Measurements from ENCODE around the gene DPEP2NB.
"Not testable (repeated sequence)": the region's sequence is repeated elsewhere in the genome, so short reads cannot be mapped to it uniquely, and the experiment has no call there.

DPEP2NB gene

DNA sequence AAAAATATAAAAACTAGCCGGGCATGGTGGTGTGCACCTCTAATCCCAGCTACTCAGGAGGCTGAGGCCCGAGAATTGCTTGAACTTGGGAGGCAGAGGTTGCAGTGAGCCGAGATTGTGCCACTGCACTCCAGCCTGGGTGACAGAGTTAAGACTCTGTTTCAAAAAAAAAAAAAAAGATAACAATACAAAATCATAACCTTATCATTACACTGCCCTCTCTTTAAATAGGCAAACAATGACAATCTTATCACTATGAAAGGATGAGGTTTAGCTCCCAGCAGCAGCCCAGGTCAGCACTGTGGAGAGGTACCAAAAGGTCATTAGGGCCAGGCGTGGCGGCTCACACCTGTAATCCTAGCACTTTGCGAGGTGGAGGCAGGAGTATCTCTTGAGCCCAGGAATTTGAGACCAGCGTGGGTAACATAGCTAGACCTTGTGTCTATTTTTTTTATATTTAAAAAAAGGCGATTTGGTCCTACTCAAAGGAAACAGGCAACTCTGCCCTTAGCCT is 3.5 kb upstream of the DPEP2NB start:
- Histone ChIP-seq H3K27ac (ENCODE audit: low read depth, low read length) (no peak overlapping the region), H2AFZ (ENCODE audit: low read length, unreplicated experiment) (no peak overlapping the region), H3K79me2 (ENCODE audit: control insufficient read depth, insufficient read depth, low read length, unreplicated experiment) (peaks cover 32% of the 10 kb centered on the region), H3K4me3 (ENCODE audit: low read depth, low read length) (no peak overlapping the region), H3K36me3 (ENCODE audit: insufficient read depth, low read length) (peaks cover 5% of the 10 kb centered on the region; the same call in 1 of the 2 replicates), H3K27me3 (ENCODE audit: insufficient read depth, low read length) (no peaks in the 10 kb centered on the region), H3K4me1 (ENCODE audit: control insufficient read depth, insufficient read depth, low read length, unreplicated experiment) (peaks cover 15% of the 10 kb centered on the region)

DNA sequence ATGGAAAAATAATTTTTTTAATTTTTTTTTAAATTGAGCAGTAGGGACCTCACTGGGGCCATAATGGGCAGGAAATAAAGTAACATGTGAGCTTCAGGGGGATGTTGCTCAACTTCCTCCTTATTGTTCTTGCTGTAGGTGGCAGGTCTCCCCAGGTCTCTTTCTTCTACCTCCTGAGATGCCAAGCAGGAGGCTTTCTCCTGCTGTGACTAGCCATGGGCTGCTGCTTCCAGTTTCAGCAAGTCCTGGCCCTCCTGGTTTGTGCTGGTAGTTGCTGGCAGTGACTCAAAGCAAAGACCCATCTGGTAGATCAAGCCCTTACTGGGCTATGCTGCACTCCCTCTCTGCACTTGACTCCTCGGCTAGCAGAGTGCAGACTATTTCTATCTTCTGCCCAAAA is 2.3 kb downstream of the DPEP2NB start:
- H3K27ac ChIP-seq (ENCODE audit: low read depth, low read length) = no peak overlapping the region
- H2AFZ ChIP-seq (ENCODE audit: low read length, unreplicated experiment) = no peak overlapping the region
- no peak overlapping the region for H3K4me3 ChIP-seq (ENCODE audit: low read depth, low read length)
- H3K4me1 ChIP-seq (ENCODE audit: control insufficient read depth, insufficient read depth, low read length, unreplicated experiment) = no peaks in the 10 kb centered on the region
- no peaks in the 10 kb centered on the region for H3K36me3 ChIP-seq (ENCODE audit: insufficient read depth, low read length)
- H3K27me3 ChIP-seq (ENCODE audit: insufficient read depth, low read length) = no peaks in the 10 kb centered on the region
- H3K79me2 ChIP-seq (ENCODE audit: control insufficient read depth, insufficient read depth, low read length, unreplicated experiment) = no peaks in the 10 kb centered on the region

DNA sequence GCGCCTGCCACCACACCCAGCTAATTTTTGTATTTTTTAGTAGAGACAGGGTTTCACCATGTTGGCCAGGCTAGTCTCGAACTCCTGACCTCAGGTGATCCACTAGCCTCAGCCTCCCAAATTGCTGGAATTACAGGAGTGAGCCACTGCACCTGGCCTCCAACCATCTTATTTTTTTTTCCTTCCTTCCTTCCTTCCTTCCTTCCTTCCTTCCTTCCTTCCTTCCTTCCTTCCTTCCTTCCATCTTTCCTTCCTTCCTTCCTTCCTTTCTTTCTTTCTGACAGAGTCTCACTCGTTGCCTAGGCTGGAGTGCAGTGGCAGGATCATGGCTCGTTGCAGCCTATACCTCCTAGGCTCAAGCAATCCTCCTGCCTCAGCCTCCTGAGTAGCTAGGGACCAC is 5.8 kb downstream of the DPEP2NB start:
- not testable (repeated sequence) for H3K4me1 ChIP-seq (ENCODE audit: control insufficient read depth, insufficient read depth, low read length, unreplicated experiment); H3K4me3 ChIP-seq (ENCODE audit: low read depth, low read length); H3K36me3 ChIP-seq (ENCODE audit: insufficient read depth, low read length); H2AFZ ChIP-seq (ENCODE audit: low read length, unreplicated experiment); H3K27ac ChIP-seq (ENCODE audit: low read depth, low read length); H3K79me2 ChIP-seq (ENCODE audit: control insufficient read depth, insufficient read depth, low read length, unreplicated experiment); H3K27me3 ChIP-seq (ENCODE audit: insufficient read depth, low read length)

DNA sequence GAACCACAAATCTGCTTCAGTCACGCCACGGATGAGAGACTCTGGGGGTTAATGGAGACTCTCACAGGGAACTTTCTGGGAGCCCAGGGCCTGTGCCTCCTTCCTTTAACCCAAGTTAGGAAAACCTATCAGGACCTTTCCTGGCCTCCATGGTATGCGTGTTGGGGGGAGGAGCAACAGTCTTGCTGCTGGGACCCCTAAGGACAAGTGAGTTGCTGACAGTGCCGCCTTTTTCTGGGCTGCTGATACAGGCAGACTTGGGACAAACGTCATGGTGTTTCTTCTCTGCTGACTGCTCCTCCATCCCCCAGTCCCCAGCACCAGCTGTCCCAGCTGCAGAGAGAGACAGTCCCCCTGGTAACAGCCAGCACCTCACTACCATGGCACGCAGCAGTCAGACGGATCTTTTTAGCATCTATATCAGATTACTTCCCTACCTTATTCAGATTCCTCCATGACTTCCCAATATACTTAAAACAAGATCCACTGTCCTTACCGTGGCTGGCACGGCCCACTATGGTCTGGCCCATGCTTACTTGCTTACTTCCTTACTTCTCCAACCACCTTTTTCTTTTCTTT is 6.5 kb downstream of the DPEP2NB start:
- no peaks in the 10 kb centered on the region for H3K79me2 ChIP-seq (ENCODE audit: control insufficient read depth, insufficient read depth, low read length, unreplicated experiment)
- H3K27ac ChIP-seq (ENCODE audit: low read depth, low read length) = no peak overlapping the region
- no peak overlapping the region for H2AFZ ChIP-seq (ENCODE audit: low read length, unreplicated experiment)
- H3K4me1 ChIP-seq (ENCODE audit: control insufficient read depth, insufficient read depth, low read length, unreplicated experiment) = no peaks in the 10 kb centered on the region
- H3K27me3 ChIP-seq (ENCODE audit: insufficient read depth, low read length) = no peaks in the 10 kb centered on the region
- H3K4me3 ChIP-seq (ENCODE audit: low read depth, low read length) = no peak overlapping the region
- no peaks in the 10 kb centered on the region for H3K36me3 ChIP-seq (ENCODE audit: insufficient read depth, low read length)

DNA sequence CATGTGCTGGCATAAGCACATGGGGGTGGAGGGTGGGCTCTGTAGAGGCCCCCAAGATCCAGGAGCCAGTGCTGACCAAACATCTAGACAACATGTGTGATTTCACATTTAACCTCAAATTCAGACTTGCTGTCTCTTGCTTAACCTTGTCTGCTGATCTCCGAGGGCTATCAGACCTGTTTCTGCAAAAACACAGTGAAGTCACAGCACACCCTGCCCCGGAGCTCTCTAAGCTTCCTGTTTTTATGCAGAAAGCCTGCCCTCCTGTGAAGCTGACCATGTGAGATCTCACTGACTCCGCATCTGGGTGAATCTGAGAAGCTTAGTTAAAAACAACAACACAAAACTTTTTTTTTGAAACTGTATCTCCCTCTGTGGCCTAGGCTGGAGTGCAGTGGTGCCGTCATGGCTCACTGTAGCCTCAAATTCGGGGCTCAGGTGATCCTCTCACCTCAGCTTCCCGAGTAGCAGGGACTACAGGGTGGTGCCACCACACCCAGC is 9.9 kb downstream of the DPEP2NB start:
- H3K79me2 ChIP-seq (ENCODE audit: control insufficient read depth, insufficient read depth, low read length, unreplicated experiment) = no peaks in the 10 kb centered on the region
- H3K4me3 ChIP-seq (ENCODE audit: low read depth, low read length) = no peak overlapping the region
- H3K4me1 ChIP-seq (ENCODE audit: control insufficient read depth, insufficient read depth, low read length, unreplicated experiment) = peaks cover 11% of the 10 kb centered on the region
- H3K27me3 ChIP-seq (ENCODE audit: insufficient read depth, low read length) = no peaks in the 10 kb centered on the region
- H3K27ac ChIP-seq (ENCODE audit: low read depth, low read length) = no peak overlapping the region
- H3K36me3 ChIP-seq (ENCODE audit: insufficient read depth, low read length) = no peaks in the 10 kb centered on the region
- H2AFZ ChIP-seq (ENCODE audit: low read length, unreplicated experiment) = no peak overlapping the region

DNA sequence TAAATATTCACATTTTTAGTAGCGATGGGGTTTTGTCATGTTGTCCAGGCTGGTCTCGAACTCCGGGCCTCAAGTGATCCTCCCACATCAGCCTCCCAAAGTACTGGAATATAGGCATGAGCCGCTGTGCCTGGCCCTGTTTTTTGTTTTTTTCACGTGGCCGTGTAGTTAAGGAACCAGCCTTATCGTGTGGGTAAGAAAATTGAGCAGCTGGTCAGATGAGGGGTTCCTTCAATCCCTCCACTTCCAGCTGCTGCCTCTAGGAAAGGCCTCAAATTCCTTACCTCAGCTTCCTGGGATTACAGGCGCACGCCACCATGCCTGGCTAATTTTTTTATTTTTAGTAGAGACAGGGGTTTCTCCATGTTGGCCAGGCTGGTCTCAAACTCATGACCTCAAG is 10.5 kb downstream of the DPEP2NB start:
- Histone ChIP-seq H3K27ac (ENCODE audit: low read depth, low read length) (no peak overlapping the region), H2AFZ (ENCODE audit: low read length, unreplicated experiment) (no peak overlapping the region)

DNA sequence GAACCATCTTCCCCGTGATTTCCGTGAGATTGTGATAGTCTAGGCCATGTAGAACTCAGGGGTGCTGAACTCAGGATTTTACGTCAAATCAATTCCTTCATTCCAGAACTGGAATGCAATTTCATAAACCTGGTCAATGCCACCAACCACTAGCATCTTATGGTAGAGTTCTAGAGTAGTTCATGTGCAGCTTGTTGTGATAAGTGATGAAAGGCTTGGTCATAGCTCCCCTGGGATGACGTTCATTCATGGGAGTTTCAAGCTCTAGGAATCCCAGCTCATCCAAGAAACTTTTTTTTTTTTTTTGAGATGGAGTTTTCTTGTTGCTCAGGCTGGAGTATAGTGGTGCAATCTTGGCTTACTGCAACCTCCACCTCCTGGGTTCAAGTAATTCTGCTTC is 12.7 kb downstream of the DPEP2NB start:
- Histone ChIP-seq H3K4me1 (ENCODE audit: control insufficient read depth, insufficient read depth, low read length, unreplicated experiment) (peaks cover 17% of the 10 kb centered on the region), H2AFZ (ENCODE audit: low read length, unreplicated experiment) (no peak overlapping the region), H3K27me3 (ENCODE audit: insufficient read depth, low read length) (no peaks in the 10 kb centered on the region), H3K36me3 (ENCODE audit: insufficient read depth, low read length) (no peaks in the 10 kb centered on the region), H3K27ac (ENCODE audit: low read depth, low read length) (no peak overlapping the region; the same call in 1 of the 2 replicates), H3K4me3 (ENCODE audit: low read depth, low read length) (no peak overlapping the region), H3K79me2 (ENCODE audit: control insufficient read depth, insufficient read depth, low read length, unreplicated experiment) (no peaks in the 10 kb centered on the region)

More for the DNA sequence above, 10.5 kb downstream of the DPEP2NB start:
- H3K27me3 ChIP-seq (ENCODE audit: insufficient read depth, low read length) = no peaks in the 10 kb centered on the region
- peaks cover 15% of the 10 kb centered on the region for H3K4me1 ChIP-seq (ENCODE audit: control insufficient read depth, insufficient read depth, low read length, unreplicated experiment)
- H3K79me2 ChIP-seq (ENCODE audit: control insufficient read depth, insufficient read depth, low read length, unreplicated experiment) = no peaks in the 10 kb centered on the region
- no peak overlapping the region for H3K4me3 ChIP-seq (ENCODE audit: low read depth, low read length)
- H3K36me3 ChIP-seq (ENCODE audit: insufficient read depth, low read length) = no peaks in the 10 kb centered on the region

DNA sequence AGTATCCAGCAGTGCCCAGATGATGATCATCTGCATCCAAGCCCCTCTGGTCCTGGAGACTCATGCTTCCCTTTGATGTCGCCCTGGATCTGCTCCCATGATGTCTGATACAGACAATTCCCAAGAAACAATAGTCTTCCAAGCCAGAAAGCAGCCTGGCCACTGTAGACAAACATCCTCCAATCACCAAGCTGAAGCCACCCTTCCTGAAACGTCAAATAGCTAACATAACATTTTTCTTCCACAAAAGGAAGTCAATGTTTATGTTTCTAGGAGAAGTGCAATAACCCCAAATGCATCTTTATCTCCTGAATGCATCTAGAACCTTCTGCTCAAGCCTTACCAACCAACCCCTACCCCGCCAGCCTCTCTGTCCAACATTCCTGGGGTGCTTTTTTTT is 15.3 kb downstream of the DPEP2NB start:
- H2AFZ ChIP-seq (ENCODE audit: low read length, unreplicated experiment) = no peak overlapping the region
- H3K4me3 ChIP-seq (ENCODE audit: low read depth, low read length) = no peak overlapping the region

DNA sequence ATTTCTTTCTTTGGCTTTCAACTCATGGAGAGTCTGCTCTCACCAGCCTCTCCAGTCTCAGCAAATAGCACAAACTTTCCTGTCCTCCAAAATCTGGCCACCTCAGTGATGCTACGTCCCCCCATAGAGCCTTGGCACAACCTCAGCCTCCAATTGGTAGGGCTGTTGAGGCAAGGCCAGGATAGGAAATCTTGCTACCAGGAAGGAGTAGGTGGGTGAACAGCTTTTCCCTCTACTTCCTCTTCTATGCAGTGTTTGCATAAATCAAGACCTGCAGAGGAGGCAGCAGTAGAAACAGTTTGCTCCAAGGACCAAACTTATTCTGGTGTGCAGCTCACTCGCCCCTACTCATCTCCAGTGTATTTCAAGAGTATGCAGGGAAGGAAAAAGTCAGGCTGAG is 15.7 kb downstream of the DPEP2NB start:
- Histone ChIP-seq H3K4me1 (ENCODE audit: control insufficient read depth, insufficient read depth, low read length, unreplicated experiment) (peaks cover 21% of the 10 kb centered on the region), H3K79me2 (ENCODE audit: control insufficient read depth, insufficient read depth, low read length, unreplicated experiment) (no peaks in the 10 kb centered on the region), H2AFZ (ENCODE audit: low read length, unreplicated experiment) (no peak overlapping the region), H3K4me3 (ENCODE audit: low read depth, low read length) (no peak overlapping the region), H3K36me3 (ENCODE audit: insufficient read depth, low read length) (no peaks in the 10 kb centered on the region), H3K27ac (ENCODE audit: low read depth, low read length) (no peak overlapping the region), H3K27me3 (ENCODE audit: insufficient read depth, low read length) (no peaks in the 10 kb centered on the region)

More for the DNA sequence above, 15.3 kb downstream of the DPEP2NB start:
- Histone ChIP-seq H3K79me2 (ENCODE audit: control insufficient read depth, insufficient read depth, low read length, unreplicated experiment) (no peaks in the 10 kb centered on the region), H3K36me3 (ENCODE audit: insufficient read depth, low read length) (no peaks in the 10 kb centered on the region), H3K27ac (ENCODE audit: low read depth, low read length) (no peak overlapping the region), H3K27me3 (ENCODE audit: insufficient read depth, low read length) (no peaks in the 10 kb centered on the region), H3K4me1 (ENCODE audit: control insufficient read depth, insufficient read depth, low read length, unreplicated experiment) (peaks cover 18% of the 10 kb centered on the region)

DNA sequence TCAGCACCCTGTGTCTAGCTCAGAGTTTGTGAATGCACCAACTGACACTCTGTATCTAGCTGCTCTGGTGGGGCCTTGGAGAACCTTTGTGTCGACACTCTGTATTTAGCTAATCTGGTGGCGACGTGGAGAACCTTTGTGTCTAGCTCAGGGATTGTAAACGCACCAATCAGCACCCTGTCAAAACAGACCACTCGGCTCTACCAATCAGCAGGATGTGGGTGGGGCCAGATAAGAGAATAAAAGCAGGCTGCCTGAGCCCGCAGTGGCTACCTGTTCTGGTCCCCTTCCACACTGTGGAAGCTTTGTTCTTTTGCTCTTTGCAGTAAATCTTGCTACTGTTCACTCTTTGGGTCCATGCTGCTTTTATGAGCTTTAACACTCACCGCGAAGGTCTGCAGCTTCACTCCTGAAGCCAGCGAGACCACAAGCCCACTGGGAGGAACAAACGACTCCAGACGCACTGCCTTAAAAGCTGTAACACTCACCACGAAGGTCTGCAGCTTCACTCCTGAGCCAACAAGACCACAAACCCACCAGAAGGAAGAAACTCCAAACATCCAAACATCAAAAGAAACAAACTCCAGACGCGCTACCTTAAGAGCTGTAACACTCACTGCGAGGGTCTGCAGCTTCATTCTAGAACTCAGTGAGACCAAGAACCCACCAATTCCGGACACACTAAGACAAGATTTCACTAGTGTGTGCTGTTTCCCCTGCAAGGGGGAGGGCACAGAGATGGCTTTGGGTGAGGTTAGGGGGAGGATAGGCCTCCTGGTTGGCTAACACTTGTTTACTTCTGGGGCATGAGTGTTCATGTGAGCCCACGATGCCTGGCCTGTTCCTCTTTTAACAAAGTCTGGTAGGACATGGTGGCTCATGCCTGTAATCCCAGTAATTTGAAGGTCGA is 16.7 kb downstream of the DPEP2NB start, which contains the start of gene DPEP2:
Gene DPEP2 (minus strand): TSS at position 706 of the 910 bp plus-strand sequence. CDS start 6,272 bp downstream, outside the sequence.
- H3K36me3 ChIP-seq (ENCODE audit: insufficient read depth, low read length); H3K4me3 ChIP-seq (ENCODE audit: low read depth, low read length); H3K79me2 ChIP-seq (ENCODE audit: control insufficient read depth, insufficient read depth, low read length, unreplicated experiment); H2AFZ ChIP-seq (ENCODE audit: low read length, unreplicated experiment); H3K27ac ChIP-seq (ENCODE audit: low read depth, low read length); H3K27me3 ChIP-seq (ENCODE audit: insufficient read depth, low read length): not testable (repeated sequence)
- peaks cover 21% of the 10 kb centered on the region for H3K4me1 ChIP-seq (ENCODE audit: control insufficient read depth, insufficient read depth, low read length, unreplicated experiment)
